ENCODE results near the gene ZNF813.
"Not testable (repeated sequence)": the region's sequence is repeated elsewhere in the genome, so short reads cannot be mapped to it uniquely, and the experiment has no call there.

DNA sequence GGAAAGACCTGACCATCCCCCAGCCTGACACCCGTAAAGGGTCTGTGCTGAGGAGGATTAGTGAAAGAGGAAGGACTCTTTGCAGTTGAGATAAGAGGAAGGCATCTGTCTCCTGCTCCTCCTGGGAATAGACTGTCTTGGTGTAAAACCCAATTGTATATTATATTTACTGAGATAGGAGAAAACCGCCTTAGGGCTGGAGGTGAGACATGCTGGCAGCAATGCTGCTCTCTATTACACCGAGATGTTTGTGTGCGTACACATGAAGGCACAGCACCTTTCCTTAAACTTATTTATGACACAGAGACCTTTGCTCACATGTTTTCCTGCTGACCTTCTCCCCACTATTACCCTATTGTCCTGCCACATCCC lies 30.5 kb downstream of the ZNF813 start:
- TF ChIP-seq, protein P1, sequence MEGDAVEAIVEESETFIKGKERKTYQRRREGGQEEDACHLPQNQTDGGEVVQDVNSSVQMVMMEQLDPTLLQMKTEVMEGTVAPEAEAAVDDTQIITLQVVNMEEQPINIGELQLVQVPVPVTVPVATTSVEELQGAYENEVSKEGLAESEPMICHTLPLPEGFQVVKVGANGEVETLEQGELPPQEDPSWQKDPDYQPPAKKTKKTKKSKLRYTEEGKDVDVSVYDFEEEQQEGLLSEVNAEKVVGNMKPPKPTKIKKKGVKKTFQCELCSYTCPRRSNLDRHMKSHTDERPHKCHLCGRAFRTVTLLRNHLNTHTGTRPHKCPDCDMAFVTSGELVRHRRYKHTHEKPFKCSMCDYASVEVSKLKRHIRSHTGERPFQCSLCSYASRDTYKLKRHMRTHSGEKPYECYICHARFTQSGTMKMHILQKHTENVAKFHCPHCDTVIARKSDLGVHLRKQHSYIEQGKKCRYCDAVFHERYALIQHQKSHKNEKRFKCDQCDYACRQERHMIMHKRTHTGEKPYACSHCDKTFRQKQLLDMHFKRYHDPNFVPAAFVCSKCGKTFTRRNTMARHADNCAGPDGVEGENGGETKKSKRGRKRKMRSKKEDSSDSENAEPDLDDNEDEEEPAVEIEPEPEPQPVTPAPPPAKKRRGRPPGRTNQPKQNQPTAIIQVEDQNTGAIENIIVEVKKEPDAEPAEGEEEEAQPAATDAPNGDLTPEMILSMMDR (IDR thresholded peaks at IDR 0.05) = not testable (repeated sequence)
- not testable (repeated sequence) for TF ChIP-seq CBX2 (IDR thresholded peaks at IDR 0.05; ENCODE audit: borderline replicate concordance, low read depth); ZFP36 (IDR thresholded peaks at IDR 0.05; ENCODE audit: borderline replicate concordance, partially characterized antibody); JUN (IDR thresholded peaks at IDR 0.05)
- TF ChIP-seq, protein P2, sequence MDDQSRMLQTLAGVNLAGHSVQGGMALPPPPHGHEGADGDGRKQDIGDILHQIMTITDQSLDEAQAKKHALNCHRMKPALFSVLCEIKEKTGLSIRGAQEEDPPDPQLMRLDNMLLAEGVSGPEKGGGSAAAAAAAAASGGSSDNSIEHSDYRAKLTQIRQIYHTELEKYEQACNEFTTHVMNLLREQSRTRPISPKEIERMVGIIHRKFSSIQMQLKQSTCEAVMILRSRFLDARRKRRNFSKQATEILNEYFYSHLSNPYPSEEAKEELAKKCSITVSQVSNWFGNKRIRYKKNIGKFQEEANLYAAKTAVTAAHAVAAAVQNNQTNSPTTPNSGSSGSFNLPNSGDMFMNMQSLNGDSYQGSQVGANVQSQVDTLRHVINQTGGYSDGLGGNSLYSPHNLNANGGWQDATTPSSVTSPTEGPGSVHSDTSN (IDR thresholded peaks at IDR 0.05) = not testable (repeated sequence)
